SHP77 treated with DMSO at 0.1 percent for 48 hours (cell line): ENCODE measurements around the gene TRAF3IP1.

Experiments used
- DNase-seq: peaks from one replicate; lab custom pipeline; 2025; lab: John Stamatoyannopoulos, UW

Gene TRAF3IP1

GRCh38 chr2:238449241-238449640, 128.9 kb downstream of the TRAF3IP1 start:
- DNase-seq = no peak

- no peak for DNase-seq
Measured at GRCh38 chr2:238449909-238450417, 129.6 kb downstream of the TRAF3IP1 start.

- DNase-seq = no peak
Measured at GRCh38 chr2:238450440-238450861, 130.1 kb downstream of the TRAF3IP1 start.
